ENCODE measurements around the gene ZNF385D. TPM values are rescaled to one million over a fixed set of nuclear protein-coding genes. Genes with fewer than 3 reads are reported as not detected.

Gene ZNF385D
- polyA plus RNA-seq, 1 donor (not counting 4 experiments of a cell fraction or from before 2014, with no cell fraction given): 0.46 TPM

- H3K36me3 ChIP-seq (ENCODE audit: control insufficient read depth in 2 of 2, extremely low read depth in 1 of 2, insufficient read depth in 2 of 2, low read length in 2 of 2): no peaks in the 10 kb centered on the region
- TF ChIP-seq, protein P1, sequence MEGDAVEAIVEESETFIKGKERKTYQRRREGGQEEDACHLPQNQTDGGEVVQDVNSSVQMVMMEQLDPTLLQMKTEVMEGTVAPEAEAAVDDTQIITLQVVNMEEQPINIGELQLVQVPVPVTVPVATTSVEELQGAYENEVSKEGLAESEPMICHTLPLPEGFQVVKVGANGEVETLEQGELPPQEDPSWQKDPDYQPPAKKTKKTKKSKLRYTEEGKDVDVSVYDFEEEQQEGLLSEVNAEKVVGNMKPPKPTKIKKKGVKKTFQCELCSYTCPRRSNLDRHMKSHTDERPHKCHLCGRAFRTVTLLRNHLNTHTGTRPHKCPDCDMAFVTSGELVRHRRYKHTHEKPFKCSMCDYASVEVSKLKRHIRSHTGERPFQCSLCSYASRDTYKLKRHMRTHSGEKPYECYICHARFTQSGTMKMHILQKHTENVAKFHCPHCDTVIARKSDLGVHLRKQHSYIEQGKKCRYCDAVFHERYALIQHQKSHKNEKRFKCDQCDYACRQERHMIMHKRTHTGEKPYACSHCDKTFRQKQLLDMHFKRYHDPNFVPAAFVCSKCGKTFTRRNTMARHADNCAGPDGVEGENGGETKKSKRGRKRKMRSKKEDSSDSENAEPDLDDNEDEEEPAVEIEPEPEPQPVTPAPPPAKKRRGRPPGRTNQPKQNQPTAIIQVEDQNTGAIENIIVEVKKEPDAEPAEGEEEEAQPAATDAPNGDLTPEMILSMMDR (optimal IDR thresholded peaks at IDR 0.05 in 1 of 3, IDR thresholded peaks at IDR 0.05 in 1 of 3, conservative IDR thresholded peaks at IDR 0.05 in 1 of 3; ENCODE audit: extremely low read depth in 1 of 3, insufficient read depth in 2 of 3, low read length in 3 of 3): no peak
- no peak for TF ChIP-seq EZH2 (IDR thresholded peaks at IDR 0.05; ENCODE audit: low read length)
- no peak for DNase-seq (ENCODE audit: low read depth, low spot score)
- dilution Hi-C loops (cut with MboI; ENCODE audit: extremely low pct_ligation_motif_present, low sequenced_read_pairs): no loop called here
- no peaks in the 10 kb centered on the region for H3K4me1 ChIP-seq (ENCODE audit: control insufficient read depth, extremely low read depth, insufficient read depth, low read length)
- H3K9me1 ChIP-seq (ENCODE audit: control insufficient read depth, extremely low read depth, insufficient read depth, low read length): no peaks in the 10 kb centered on the region
- H2AFZ ChIP-seq (ENCODE audit: control insufficient read depth, low read length): no peak overlapping the region
- H3K4me2 ChIP-seq (ENCODE audit: control insufficient read depth, extremely low read depth, insufficient read depth, low read depth, low read length): no peak overlapping the region
- H3K9me3 ChIP-seq (ENCODE audit: control insufficient read depth, low read depth, low read length): no peaks in the 10 kb centered on the region
- H3K27me3 ChIP-seq (ENCODE audit: control insufficient read depth, extremely low read depth, insufficient read depth, low read length): no peaks in the 10 kb centered on the region
- no peaks in the 10 kb centered on the region for H3K79me2 ChIP-seq (ENCODE audit: control insufficient read depth, insufficient read depth, low read length)
- no peak overlapping the region for H3K27ac ChIP-seq (ENCODE audit: control insufficient read depth, insufficient read depth, low read length)
- no peak overlapping the region for H3K9ac ChIP-seq (ENCODE audit: control insufficient read depth, extremely low read depth, insufficient read depth, low read length)
- no peak overlapping the region for H3K4me3 ChIP-seq (ENCODE audit: control insufficient read depth in 2 of 3, extremely low read depth in 1 of 3, insufficient read depth in 2 of 3, low read depth in 1 of 3, low read length in 3 of 3)
- H4K20me1 ChIP-seq (ENCODE audit: control insufficient read depth, extremely low read depth, insufficient read depth, low read length): no peaks in the 10 kb centered on the region
- no peak for FAIRE-seq
These were observed 30.3 kb upstream of the ZNF385D start for GRCh38 chr3:21781355-21781754.

GRCh38 chr3:21779909-21780308 lies 28.9 kb upstream of the ZNF385D start:
- Histone ChIP-seq H3K36me3 (ENCODE audit: control insufficient read depth in 2 of 2, extremely low read depth in 1 of 2, insufficient read depth in 2 of 2, low read length in 2 of 2) (no peaks in the 10 kb centered on the region), H3K27me3 (ENCODE audit: control insufficient read depth, extremely low read depth, insufficient read depth, low read length) (no peaks in the 10 kb centered on the region), H2AFZ (ENCODE audit: control insufficient read depth, low read length) (no peak overlapping the region), H3K79me2 (ENCODE audit: control insufficient read depth, insufficient read depth, low read length) (no peaks in the 10 kb centered on the region), H3K4me2 (ENCODE audit: control insufficient read depth, extremely low read depth, insufficient read depth, low read depth, low read length) (no peak overlapping the region), H3K4me1 (ENCODE audit: control insufficient read depth, extremely low read depth, insufficient read depth, low read length) (no peaks in the 10 kb centered on the region), H3K9me3 (ENCODE audit: control insufficient read depth, low read depth, low read length) (no peaks in the 10 kb centered on the region), H4K20me1 (ENCODE audit: control insufficient read depth, extremely low read depth, insufficient read depth, low read length) (no peaks in the 10 kb centered on the region), H3K4me3 (ENCODE audit: control insufficient read depth in 2 of 3, extremely low read depth in 1 of 3, insufficient read depth in 2 of 3, low read depth in 1 of 3, low read length in 3 of 3) (no peak overlapping the region), H3K9me1 (ENCODE audit: control insufficient read depth, extremely low read depth, insufficient read depth, low read length) (no peaks in the 10 kb centered on the region), H3K27ac (ENCODE audit: control insufficient read depth, insufficient read depth, low read length) (no peak overlapping the region), H3K9ac (ENCODE audit: control insufficient read depth, extremely low read depth, insufficient read depth, low read length) (no peak overlapping the region)
- DNase-seq (ENCODE audit: low read depth, low spot score): no peak
- no peak for FAIRE-seq
- TF ChIP-seq, protein P1 (optimal IDR thresholded peaks at IDR 0.05 in 1 of 3, IDR thresholded peaks at IDR 0.05 in 1 of 3, conservative IDR thresholded peaks at IDR 0.05 in 1 of 3; ENCODE audit: extremely low read depth in 1 of 3, insufficient read depth in 2 of 3, low read length in 3 of 3): no peak
- no peak for TF ChIP-seq EZH2 (IDR thresholded peaks at IDR 0.05; ENCODE audit: low read length)
- dilution Hi-C loops (cut with MboI; ENCODE audit: extremely low pct_ligation_motif_present, low sequenced_read_pairs): no loop called here

All from keratinocyte (primary cell).